Endometrium (tissue), 2 donors: ENCODE measurements around the gene AZGP1.
"Not testable (repeated sequence)": the region's sequence is repeated elsewhere in the genome, so short reads cannot be mapped to it uniquely, and the experiment has no call there.

Experiments
- FAIRE-seq: peaks from 2 replicates; lab custom pipeline; 2012; peaks lifted over from hg19 to GRCh38; lab: Jason Lieb, UNC
- donor health status: control.
- donor health status: control.

AZGP1 gene

DNA sequence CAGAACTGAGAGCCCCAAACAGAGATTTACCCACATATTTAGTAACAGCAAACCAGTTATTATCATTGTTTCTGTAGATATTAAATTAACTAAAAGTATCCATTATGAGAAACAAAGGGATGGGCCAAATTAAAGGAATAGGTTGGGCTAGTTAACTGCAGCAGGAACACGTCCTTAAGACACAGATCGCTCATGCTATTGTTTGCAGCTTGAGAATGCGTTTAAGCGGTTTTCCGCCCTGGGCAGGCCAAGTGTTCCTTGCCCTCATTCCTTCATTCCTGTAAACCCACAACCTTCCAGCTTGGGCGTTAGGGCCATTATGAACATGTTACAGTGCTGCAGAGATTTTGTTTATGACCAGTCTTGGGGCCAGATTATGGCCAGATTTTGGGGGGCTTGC is 25.0 kb downstream of the AZGP1 start:
- not testable (repeated sequence) for FAIRE-seq

DNA sequence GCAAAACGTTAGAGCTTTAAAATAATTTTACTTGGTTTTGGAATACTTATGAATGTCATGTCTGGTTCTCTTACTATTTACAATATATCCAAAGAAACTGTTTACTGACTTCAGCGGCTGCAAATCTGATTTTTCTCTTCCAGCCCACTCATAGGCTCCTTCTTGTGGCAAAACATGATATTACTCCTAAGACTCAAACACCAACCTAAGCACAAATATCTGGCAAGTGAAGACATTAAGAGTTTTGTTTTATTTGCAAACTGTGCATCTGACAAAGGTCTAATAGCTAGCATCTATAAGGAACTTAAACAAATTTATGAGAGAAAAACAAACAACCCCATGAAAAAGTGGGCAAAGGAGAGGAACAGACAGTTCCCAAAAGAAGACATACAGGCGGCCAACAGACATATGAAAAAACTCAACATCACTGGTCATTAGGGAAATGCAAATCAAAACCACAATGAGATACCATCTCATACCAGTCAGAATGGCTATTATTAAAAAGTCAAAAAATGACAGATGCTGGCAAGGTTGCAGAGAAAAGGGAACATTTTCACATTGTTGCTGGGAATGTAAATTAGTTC is 26.1 kb downstream of the AZGP1 start:
- FAIRE-seq: no peak

GRCh38 chr7:99947608-99948007 is 28.2 kb downstream of the AZGP1 start:
- no peak for FAIRE-seq

DNA sequence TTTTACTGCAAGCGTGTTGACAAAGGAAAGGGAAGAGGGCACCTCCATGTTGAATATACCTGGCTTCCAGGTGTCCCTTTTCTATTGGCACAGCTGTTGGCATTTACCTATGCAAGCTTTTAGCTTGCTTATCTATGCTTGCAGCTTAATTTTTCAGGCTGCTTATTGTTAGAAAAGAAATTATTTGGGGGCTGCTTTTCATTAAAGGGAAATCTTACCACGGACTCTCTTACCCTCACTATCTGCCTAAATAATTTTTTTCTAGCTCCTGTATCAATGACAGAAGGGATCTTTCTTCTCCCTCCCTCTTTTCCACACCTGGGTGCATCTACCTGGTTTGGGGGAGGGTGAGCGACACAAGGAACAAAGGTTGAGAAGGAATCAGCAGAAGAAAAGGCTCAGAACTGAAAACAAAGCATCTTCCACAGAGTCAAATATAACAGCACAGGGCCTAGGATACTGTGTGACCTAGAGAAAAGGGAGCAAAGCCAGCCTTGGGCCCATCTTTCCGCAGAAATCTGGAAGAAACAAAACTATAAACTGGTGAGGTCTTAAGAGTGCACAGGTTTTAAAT is 31.2 kb downstream of the AZGP1 start:
- FAIRE-seq: no peak

DNA sequence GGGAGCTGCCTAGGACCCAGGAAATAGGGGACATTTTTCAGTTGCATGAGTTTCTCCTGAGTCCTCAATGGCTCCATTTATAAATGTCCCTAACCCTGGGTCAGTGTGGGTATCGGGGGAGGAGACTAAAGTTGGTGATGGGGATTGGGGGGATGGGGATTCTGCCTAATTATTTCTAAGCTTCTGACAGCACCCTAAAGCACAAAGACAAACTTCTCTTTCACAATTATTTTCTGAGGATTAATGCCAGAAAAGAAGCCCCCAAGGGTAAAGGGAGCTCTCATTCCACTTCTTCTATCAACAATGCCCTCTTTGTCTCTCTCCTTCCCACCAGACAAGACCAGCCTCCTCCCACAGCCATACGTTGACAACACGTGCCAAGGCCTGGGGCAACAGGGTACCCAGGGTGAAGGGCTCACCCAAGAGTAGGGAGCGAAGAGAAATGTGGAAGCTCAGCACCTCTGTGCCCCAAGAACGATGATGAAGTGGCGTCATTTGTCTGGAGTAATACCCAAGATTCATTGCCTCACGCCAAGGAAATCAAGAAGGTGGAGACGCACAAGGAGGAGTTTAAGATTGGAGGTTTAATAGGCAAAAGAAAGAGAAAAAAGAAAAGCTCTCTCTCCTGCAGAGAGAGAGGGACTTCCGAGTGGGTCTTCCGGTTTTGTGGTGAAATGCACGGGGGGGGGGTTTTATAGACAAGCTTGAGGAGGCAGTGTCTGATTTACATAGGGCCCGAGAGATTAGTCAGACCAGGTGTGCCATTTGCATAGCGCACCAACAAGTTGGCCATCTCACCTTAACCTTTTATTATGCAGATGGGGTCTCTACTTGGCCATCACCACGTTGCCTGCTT is 32.0 kb downstream of the AZGP1 start:
- FAIRE-seq: no peak

DNA sequence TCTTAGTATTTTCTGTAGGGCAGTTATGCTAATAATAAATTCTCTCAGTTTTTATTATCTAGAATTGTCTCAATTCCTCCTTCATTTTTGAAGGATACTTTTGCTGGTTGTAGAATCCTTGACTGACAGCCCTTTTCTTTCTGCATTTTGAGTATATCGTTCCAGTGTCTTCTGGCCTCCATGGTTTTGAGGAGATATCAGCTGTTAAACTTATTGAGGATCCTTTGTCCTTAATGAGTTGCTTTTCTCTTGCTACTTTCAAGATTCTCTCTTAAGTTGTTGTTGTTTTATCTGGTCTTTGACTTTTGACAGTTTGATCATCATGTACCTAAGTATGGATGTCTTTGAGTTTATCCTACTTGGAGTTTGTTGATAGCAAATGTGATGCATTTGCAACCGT is 37.5 kb downstream of the AZGP1 start:
- no peak for FAIRE-seq

- not testable (repeated sequence) for FAIRE-seq
These were observed 40.8 kb downstream of the AZGP1 start for GRCh38 chr7:99935009-99935408.

DNA sequence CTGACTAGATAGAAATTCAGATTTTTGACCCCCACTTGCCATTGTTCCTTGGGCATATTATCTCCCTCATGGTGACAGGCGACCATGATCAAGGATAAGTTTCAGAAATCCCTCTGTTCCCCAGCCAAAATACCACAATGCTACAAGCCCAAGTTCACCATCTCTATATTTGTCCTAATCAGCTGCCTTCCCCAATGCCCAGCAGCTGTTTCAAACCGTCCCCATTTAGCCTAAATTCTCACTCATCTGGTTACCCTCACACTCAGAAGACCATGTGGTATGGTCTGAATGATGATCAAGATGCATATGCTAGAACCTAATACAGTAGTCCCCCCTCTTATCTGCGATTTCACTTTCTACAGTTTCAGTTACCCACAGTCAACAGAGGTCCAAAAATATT is 45.5 kb downstream of the AZGP1 start:
- FAIRE-seq: no peak

DNA sequence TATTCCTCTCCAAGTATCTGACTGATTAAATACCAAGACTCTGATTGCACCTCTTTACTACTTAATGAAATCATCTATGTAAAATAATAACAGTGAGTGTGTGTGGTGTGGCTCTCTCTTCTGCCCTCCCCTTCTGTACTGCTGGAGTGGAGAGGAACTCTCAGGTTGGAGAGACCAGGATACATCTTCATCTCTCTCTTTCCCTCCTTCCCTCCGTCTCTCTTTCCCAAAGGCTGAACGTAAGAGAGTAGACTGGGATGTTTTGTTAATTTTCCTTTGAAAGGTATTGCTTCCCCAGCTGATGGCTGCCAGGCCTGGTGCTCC is 46.1 kb downstream of the AZGP1 start:
- no peak for FAIRE-seq

DNA sequence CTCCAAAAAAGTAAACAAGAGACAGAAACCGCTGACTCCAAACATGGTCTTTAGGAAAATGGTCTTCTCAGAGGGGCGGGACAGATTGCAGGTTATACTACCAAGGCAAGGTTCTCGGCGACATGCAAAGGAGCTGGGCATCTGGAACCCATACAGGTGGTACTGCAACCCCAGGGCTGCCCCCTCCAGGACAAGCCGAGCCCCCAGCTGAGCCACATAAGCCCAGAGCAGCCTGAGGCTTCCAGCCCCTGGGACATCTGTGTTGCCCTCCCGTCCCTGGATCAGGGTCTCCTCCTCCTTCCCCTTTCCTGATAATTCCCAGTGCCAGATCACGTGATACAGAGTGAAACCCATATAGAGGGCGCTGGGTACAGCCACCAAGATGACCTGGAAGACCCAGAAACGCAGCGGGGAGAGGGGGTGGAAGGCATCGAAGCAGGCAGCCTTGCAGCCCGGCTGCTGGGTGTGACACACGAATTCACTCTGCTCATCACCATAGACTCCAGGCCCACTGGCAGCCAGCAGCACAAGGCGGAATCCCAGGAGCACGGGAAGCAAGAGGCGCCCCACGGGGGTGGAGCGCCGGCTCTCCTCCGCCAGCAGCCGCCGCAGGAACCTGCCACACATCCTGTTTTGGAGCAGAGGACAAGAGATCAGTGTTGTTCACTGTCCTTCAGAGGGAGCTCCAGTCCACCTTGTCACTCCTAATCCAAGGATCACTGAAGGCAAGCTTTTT is 46.7 kb downstream of the AZGP1 start, which contains the start of gene GJC3:
TSS of gene GJC3 (minus strand) at position 627 of the 736 bp plus-strand sequence. CDS start at position 627, 0 bp downstream.
- no peak for FAIRE-seq

DNA sequence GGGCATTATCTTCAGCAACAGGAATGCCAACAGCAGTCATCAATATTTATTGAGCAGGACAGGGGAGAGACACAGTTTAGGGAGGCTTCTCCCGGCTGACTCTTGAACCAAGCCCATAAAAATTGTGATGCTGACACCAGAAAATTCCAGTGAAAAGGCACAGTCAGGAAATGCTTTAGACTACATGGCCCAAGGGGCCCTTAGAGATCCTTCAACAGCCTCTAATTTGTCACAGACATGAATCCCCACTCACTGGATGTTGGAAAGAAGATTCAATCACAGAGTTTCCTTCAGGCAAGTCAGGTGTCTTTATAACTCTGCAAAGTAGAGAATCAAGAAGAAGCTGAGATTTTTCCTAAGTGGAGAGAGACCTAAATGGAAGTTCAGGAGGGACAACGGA is 47.6 kb downstream of the AZGP1 start:
- FAIRE-seq: no peak

DNA sequence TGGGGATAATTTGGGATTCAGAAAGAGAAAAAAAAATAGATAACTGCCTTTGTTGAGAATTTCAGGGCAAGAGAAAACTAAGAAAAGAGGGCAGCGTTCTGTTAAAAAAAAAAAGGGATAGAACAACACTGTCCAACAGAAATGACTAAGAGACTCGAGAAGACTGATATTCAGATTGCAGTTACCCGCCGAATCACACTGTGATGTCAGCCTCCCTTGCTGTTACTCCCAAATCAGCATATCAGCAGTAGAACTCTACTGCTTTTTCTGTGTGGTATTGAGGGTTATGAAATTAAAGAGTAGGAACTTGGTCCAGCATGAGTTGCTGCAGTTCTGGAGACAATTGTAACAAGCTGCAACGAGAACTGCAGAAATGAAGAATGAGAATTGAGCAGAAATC is 48.3 kb downstream of the AZGP1 start:
- no peak for FAIRE-seq

GRCh38 chr7:99926321-99926720 is 49.5 kb downstream of the AZGP1 start:
- FAIRE-seq: no peak

DNA sequence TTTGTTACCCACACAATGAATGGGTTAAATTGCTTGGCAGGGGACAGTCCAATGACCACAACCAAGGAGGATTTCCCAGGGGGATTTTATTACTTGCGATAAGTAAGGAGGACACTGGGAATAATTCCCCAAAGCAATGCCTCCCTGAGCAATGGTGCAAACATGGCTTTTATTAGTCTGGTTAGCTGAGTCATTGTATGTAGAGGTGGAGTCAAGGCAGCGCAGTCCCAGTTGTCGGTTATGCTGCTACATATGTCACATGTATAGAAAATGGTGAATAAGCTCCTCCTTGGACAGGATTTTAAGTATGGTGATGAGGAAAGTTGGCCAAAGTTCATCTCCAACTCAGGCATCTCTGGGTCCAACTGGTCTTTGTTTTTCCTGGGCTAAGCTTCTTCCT is 52.6 kb downstream of the AZGP1 start:
- no peak for FAIRE-seq

GRCh38 chr7:99920149-99920548 is 55.7 kb downstream of the AZGP1 start:
- no peak for FAIRE-seq

DNA sequence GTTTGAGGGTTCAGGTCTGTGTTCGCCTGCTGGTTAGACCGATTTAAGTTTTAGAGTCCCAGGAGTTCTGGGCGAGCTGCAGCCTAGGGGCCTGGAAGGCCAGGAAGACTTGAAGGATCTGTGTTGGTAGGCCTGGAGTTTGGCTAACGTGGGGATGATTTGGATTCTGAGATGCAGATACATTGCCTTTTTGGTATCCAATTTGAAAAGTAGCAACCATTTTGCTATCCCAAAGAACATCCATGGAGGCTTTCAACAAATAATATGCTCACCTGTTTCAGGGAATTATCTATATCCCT is 56.1 kb downstream of the AZGP1 start:
- FAIRE-seq: no peak

DNA sequence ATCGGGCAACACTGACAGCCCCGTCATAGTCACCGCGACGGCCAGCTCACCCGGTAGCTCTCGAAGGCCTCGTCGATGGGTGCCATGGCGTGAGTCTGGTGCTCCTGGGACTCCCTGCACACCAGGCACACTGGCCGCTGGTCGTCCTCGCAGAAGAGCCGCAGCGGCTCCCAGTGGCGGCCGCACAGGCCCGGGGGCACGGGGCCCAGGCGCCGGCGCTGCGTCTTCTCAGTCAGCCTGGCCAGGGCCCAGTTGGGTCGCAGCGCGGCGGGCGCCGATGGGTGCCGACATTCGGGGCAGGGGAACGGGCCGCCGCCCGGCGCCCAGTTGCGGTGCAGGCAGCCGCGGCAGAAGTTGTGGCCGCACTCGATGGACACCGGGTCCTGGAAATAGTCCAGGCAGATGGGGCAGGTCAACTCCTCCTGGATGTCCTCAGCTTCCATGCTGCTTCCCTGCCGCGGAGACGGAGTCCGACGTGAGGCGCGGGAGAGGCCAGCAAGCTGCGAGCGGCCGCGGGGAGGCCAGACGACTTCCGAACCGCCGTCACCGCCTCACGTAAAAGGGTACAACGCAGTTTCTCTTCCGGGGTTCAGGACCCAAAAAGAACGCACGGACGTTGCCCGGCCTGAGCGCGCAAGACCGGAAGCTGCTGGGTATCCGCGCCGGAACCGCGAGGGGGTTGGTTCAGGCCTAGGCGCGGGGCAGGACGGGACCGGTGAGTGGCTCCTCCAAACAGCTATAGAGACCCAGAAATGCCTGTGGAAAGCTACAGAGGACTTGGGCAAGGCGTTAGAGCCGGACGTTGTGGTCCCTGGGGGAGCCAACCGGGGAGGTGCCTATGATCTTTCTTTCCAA is 56.6 kb downstream of the AZGP1 start, which contains the start of gene TRIM4:
TSS of gene TRIM4 (minus strand) at position 572 of the 855 bp plus-strand sequence. CDS start at position 443, 129 bp downstream.
- FAIRE-seq: no peak
